GM19397 (cell line): ENCODE data around the gene TGM5.
A peak's percentile ranks its signal among the peaks of the same experiment; 100 is the strongest.
"Not testable (repeated sequence)": the region's sequence is repeated elsewhere in the genome, so short reads cannot be mapped to it uniquely, and the experiment has no call there.

ENCODE experiments used
- ATAC-seq: cut with Tn5 transposase; IDR thresholded peaks from one replicate; pipeline ENCODE4 v1.9.1; 2021; ENCODE audit warnings: mild to moderate bottlenecking, moderate library complexity; ENCODE audit not compliant: unreplicated experiment

TGM5 gene

GRCh38 chr15:43275740-43276562 is 9.2 kb upstream of the TGM5 start:
- ATAC-seq, result no peak

DNA sequence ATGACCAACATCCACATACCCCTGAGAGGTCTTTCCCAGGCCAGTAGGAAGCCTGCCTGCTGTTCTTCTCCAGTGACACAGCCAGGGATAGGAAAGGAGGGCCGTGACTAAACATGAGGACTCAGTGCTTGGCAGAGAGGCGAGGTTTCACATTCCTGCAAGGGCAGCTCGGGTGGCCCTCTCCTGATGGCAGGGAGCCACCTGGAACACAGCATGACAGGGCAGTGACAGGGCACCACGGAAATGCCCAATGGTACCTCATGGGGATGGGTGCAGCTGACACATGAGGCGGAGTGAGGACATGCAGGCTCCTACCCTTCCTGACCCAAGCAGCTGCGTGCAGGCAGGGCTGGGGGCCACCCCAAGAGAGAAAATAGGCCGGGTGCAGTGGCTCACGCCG is 7.4 kb upstream of the TGM5 start:
- no peak for ATAC-seq

- no peak for ATAC-seq
These were observed 6.5 kb upstream of the TGM5 start for GRCh38 chr15:43273243-43273642.

DNA sequence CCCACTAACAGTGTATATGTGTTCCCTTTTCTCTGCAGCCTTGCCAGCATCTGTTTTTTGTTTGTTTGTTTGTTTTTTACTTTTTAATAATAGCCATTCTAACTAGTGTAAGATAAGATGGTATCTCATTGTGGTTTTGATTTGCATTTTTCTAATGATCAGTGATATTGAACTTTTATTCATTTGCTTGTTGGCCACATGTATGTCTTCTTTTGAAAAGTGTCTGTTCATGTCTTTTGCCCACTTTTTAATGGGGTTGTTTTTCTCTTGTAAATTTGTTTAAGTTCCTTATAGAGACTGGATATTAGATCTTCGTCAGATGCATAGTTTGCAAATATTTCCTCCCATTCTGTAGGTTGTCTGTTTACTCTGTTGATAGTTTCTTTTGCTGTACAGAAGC is 5.2 kb upstream of the TGM5 start:
- ATAC-seq, result not testable (repeated sequence)

GRCh38 chr15:43270676-43271306 is 4.1 kb upstream of the TGM5 start:
- no peak for ATAC-seq

DNA sequence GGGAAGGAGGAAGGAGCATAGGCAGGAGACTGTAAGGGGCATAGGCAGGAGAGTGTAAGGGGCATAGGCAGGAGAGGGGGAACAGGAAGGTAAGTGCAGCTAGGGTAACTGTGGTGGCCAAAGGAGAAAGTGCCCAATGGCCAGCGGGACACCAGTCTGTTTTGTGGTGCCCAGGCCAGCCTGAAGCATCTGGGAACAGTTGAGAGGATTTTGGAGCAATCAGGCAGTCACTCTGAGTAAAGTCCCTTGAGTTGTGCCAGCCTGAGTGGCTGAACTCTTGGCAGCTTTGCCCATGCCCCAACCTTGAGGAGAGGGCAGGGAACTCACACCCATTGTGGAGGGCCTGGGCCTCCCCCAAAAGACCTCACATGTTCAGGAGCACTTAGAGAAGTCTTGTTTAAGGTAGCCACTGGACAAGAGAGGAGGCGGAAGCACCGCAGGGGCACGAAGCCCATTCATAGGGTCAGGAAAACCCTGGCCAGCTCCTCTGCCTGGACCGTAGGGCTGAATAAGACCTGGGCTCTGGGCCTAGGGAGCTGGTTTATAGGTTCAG is 3.5 kb upstream of the TGM5 start:
- ATAC-seq, result no peak

DNA sequence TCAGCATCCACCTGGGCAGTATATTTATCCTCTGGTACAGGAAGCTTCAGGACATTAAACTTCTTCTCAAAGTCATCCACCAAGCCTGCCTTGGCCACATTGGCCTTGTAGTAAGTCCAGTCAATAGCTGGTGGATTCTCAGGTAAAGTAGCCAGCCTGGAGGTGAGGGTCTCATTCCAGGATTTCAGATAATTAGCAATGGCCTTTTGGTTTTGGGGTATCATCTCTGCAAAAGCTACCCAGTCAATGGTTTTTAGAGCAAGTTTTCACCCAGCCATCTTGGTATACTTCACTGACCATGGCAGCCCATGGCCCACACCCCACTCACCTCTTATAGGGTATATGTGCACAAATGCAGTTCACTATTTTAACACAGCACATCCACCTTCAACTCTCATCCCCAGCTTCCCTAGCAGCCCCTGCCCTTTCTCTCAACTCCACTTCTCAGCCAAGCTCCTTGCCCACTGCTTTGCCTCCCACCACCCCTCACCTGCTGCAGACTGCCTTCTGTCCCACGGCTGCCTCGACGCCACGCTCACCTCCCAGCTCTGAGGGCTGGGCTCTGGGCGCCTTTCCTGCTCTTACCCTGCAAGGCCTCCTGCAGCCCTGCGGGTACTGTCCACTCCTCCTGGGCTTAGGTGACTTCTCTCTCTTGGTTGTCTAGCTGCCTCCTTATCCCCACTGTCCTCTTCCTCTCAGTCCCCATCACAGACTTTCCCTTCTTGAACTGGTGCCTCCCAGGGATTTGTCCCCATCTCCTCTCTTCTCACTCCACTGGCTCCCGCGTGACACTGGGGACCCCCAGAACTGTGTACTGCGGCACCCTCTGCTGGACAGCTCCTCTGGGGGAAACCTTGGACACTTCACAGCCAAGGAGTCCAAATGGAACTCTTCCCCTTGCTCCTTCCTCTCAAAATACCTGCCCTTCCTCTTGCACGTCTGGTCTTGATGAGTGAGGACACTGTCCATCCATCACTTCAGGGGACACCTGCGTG is 1.7 kb upstream of the TGM5 start:
- ATAC-seq, result no peak

- no peak for ATAC-seq
These were observed 711 bp upstream of the TGM5 start for GRCh38 chr15:43267439-43267838.

- ATAC-seq, result no peak
These were observed 342 bp downstream of the TGM5 start for GRCh38 chr15:43266386-43266785.

- no peak for ATAC-seq
These were observed 6.6 kb downstream of the TGM5 start for GRCh38 chr15:43260011-43260615.

GRCh38 chr15:43258781-43259180 is 7.9 kb downstream of the TGM5 start:
- ATAC-seq, result no peak

DNA sequence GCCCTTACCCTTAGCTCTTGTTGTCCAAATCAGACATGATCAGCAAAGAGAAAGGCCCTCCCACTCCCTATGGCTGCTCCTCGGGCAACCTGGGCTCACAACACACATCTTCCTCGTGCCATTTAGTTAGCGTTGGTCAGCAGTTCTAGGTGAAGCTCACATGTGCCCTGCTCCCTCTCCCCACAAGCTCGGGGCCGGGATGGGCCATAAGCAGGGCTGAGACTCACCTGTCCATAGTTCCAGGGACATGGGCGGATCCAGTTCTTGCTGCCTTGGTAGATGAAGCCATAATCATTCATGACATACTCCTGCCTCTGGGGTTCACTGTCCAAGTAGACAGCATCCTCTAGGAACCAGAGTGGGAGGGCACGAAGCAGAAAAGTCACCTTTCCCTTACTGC is 10.4 kb downstream of the TGM5 start:
- ATAC-seq, result no peak

GRCh38 chr15:43255376-43255775 is 11.4 kb downstream of the TGM5 start:
- no peak for ATAC-seq

DNA sequence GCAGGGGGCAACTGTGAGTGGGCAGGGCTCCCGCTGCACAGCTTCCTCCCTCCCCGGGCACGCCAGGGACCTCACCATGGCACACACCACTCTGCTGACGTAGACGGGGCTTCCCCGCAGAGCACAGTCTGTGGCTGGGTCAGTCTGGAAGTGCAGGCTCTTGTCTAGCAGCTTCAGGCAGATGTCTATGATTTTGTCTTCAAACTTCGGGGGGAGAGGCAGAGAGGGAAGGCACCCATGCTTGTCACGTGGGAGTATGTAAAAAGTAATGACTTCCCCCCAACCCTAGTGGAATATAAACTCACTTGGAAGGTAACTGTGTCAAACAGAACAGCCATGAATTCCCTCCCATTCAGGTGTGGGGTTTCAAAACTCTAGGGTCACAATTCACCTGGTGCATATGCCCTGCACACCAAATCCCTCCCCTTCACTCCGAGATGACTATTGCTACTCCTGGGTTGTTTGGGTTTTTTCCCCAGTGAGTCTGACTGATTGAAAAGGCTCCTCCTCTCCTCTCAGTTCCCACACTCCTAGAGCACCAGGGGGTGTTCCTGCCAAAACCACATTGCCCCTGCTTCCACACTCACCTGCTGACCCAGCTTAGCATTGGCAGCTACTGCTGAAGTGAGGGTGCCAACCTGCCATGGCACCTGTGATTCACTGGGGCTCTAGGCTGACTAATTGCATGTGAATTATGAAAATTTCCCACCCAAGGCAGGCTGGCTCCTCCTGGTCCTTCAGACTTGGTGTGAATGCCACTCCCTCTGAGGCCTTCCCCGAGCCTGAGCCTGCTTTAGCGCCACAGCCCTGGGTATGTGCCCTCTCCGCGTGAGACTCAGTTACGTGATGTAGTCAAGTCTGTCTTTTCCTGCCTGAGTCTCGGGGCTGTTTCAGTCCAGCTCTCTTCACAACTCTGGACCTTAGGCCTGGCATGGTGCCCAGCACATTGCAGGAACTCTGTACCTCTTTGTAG is 13.0 kb downstream of the TGM5 start:
- ATAC-seq, result no peak

- ATAC-seq, result no peak
These were observed 14.9 kb downstream of the TGM5 start for GRCh38 chr15:43251871-43252250.

- ATAC-seq, result no peak
These were observed 15.4 kb downstream of the TGM5 start for GRCh38 chr15:43251185-43251870.

DNA sequence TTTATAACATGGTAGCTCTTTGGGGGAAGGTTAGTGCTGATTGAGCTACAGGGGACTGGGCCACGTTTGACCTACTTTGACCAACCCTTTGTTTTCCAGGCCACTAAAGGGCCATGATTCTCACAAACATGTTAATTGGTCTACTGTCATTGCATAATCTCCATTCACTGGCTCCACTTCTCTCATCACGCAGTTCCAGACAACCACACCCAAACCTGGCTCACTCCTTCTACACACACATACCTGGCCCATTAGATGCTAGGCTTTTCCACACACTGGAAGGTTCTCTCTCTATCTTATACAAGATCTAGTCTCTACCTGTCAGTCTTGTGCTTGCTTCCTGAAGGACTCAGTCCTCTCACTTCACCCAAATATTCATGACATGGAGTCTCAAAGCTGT is 15.9 kb downstream of the TGM5 start:
- ATAC-seq, result no peak

GRCh38 chr15:43249699-43250203 is 17.0 kb downstream of the TGM5 start:
- peak; percentile 50 for ATAC-seq

DNA sequence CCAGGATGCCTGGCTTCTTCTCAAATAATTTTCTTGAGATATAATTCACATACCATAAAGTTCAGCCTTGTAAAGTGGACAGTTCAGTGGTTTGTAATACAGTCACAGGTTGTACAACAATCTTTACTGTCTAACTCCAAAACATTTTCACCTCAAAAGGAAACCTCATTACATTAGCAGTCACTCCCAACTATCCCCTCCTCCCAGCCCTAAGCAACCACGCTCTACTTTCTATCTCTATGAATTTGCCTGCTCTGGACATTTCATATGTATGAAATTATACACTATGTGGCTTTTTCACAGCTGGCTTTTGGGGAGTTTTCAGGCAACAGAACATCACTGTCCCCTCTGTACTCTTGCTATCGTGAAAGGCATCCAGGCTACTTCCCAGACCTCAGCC is 17.5 kb downstream of the TGM5 start:
- peak; percentile 5 for ATAC-seq
